HEK293T (cell line): Measurements from ENCODE around the gene NRG3.

Source experiments
- CTCF ChIA-PET: fragments of 350-600 bp; formaldehyde crosslinking; extraction: SDS; loops from one replicate; lab custom pipeline; 2021; ENCODE audit warnings: antibody characterized with exemption, inconsistent platforms; lab: Yijun Ruan, JAX
- POLR2A ChIA-PET: fragments of 350-600 bp; formaldehyde crosslinking; extraction: SDS; loops from one replicate; lab custom pipeline; 2020; ENCODE audit warnings: antibody characterized with exemption, inconsistent platforms; lab: Yijun Ruan, JAX
- DNase-seq: peaks from one replicate; pipeline ENCODE4 v3.0.0; 2012; ENCODE audit warnings: mixed read lengths; ENCODE audit errors: extremely low spot score
- ARNT ChIP-seq: fragments of 450-650 bp; IDR thresholded peaks from 2 replicates; pipeline ENCODE4 v1.6.1; 2017; ENCODE audit warnings: mild to moderate bottlenecking
- BHLHE40 ChIP-seq: fragments of 450-650 bp; IDR thresholded peaks from 2 replicates; pipeline ENCODE4 v1.6.1; 2016; ENCODE audit warnings: mild to moderate bottlenecking, moderate library complexity, borderline replicate concordance
- CTBP1 ChIP-seq: fragments of 450-650 bp; IDR thresholded peaks from 2 replicates; pipeline ENCODE4 v1.6.1; 2016; ENCODE audit warnings: borderline replicate concordance
- ELF4 ChIP-seq: fragments of 450-650 bp; IDR thresholded peaks from 2 replicates; pipeline ENCODE4 v1.6.1; 2017; ENCODE audit warnings: antibody characterized with exemption
- FOXA1 ChIP-seq: fragments of 450-650 bp; IDR thresholded peaks from 2 replicates; pipeline ENCODE4 v1.6.1; 2016; ENCODE audit warnings: mild to moderate bottlenecking
- FOXK2 ChIP-seq: fragments of 450-650 bp; IDR thresholded peaks from 2 replicates; pipeline ENCODE4 v1.6.1; 2016; ENCODE audit warnings: mild to moderate bottlenecking
- FOXM1 ChIP-seq: fragments of 450-650 bp; IDR thresholded peaks from 2 replicates; pipeline ENCODE4 v1.6.1; 2017; ENCODE audit warnings: mild to moderate bottlenecking, borderline replicate concordance
- HDGF ChIP-seq: fragments of 450-650 bp; IDR thresholded peaks from 2 replicates; pipeline ENCODE4 v1.6.1; 2017; ENCODE audit warnings: antibody characterized with exemption, borderline replicate concordance
- L3MBTL2 ChIP-seq: fragments of 450-650 bp; conservative IDR thresholded peaks from 2 replicates; pipeline ENCODE4 v1.6.1; 2016; ENCODE audit warnings: mild to moderate bottlenecking
- LEF1 ChIP-seq: fragments of 450-650 bp; IDR thresholded peaks from 2 replicates; pipeline ENCODE4 v1.6.1; 2017; ENCODE audit warnings: mild to moderate bottlenecking, borderline replicate concordance
- NFRKB ChIP-seq: fragments of 450-650 bp; IDR thresholded peaks from 2 replicates; pipeline ENCODE4 v1.6.1; 2016; ENCODE audit warnings: mild to moderate bottlenecking, moderate library complexity
- PKNOX1 ChIP-seq: fragments of 450-650 bp; IDR thresholded peaks from 2 replicates; pipeline ENCODE4 v1.6.1; 2016
- SP1 ChIP-seq: fragments of 450-650 bp; IDR thresholded peaks from 2 replicates; pipeline ENCODE4 v1.6.1; 2017
- SUZ12 ChIP-seq: fragments of 450-650 bp; IDR thresholded peaks from 2 replicates; pipeline ENCODE4 v1.6.1; 2016; ENCODE audit warnings: mild to moderate bottlenecking
- TARDBP ChIP-seq: fragments of 450-650 bp; IDR thresholded peaks from 2 replicates; pipeline ENCODE4 v1.6.1; 2016
- ZNF384 ChIP-seq: fragments of 450-650 bp; IDR thresholded peaks from 2 replicates; pipeline ENCODE4 v1.6.1; 2016

Gene NRG3

DNA sequence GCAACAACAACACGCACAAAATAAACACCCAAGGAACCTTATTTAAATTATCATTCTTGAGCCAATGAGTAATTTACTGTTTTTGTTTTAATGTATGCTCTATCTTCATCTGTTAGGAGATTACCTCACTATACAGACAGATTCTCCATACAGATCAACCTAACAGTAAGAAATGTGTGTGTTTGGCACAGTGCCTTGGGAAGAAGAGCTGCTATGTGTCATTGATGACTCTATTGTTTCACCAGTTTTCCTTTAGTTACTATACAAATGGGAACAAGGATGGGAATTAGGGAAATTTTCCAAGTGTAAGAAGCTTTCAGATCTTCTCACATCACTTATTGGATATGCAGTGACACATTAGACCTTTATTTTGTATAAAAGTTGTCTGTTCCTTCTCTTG, 640.3 kb downstream of the NRG3 start:
- TF ChIP-seq FOXK2 (no peak), CTBP1 (no peak), SP1 (no peak)
- DNase-seq: no peak
- POLR2A ChIA-PET: no interaction called here
- CTCF ChIA-PET: no interaction called here

GRCh38 chr10:82529062-82529461, 654.1 kb downstream of the NRG3 start:
- ChIA-PET POLR2A (no interaction called here), CTCF (no interaction called here)
- TF ChIP-seq FOXA1 (no peak), ZNF384 (no peak), BHLHE40 (no peak), HDGF (no peak), FOXK2 (no peak), SP1 (no peak), L3MBTL2 (no peak), FOXM1 (no peak)
- no peak for DNase-seq

- no peak for DNase-seq
- ChIA-PET CTCF (no interaction called here), POLR2A (no interaction called here)
- TF ChIP-seq SUZ12 (no peak), LEF1 (no peak), FOXK2 (no peak), TARDBP (no peak), FOXA1 (no peak), CTBP1 (no peak), BHLHE40 (no peak), ELF4 (no peak), PKNOX1 (no peak), ARNT (no peak), L3MBTL2 (no peak), ZNF384 (no peak), FOXM1 (no peak), NFRKB (no peak), SP1 (no peak), HDGF (no peak)
Observed at GRCh38 chr10:82535457-82535856, 660.5 kb downstream of the NRG3 start.

DNA sequence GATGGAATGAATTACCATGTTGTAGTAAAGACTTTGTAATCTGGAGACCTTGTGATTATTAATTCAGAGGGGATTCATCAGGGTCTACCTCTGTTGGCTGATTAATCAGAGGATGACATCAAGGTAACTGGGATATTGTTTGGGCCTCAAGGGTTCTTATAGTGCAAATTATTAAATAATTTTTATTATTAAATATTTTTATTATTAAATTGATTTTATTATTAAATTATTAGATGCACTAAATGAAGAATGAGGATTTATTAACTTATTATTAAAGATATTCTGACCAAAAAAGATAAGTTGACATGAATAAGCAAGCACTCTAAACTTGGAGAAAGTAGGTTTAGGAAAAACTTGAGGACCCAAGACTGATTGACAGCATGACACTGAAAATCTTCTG, 661.7 kb downstream of the NRG3 start:
- DNase-seq: no peak
- TF ChIP-seq TARDBP: no peak
- TF ChIP-seq BHLHE40: no peak
- TF ChIP-seq HDGF: no peak
- TF ChIP-seq ZNF384: no peak
- TF ChIP-seq FOXA1: no peak
- no peak for TF ChIP-seq CTBP1
- no peak for TF ChIP-seq ELF4
- TF ChIP-seq FOXK2: no peak
- no peak for TF ChIP-seq LEF1
- no peak for TF ChIP-seq SP1
- no peak for TF ChIP-seq NFRKB
- no peak for TF ChIP-seq ARNT
- no peak for TF ChIP-seq FOXM1
- no peak for TF ChIP-seq SUZ12
- TF ChIP-seq PKNOX1: no peak
- no peak for TF ChIP-seq L3MBTL2
- CTCF ChIA-PET: no interaction called here
- POLR2A ChIA-PET: no interaction called here

DNA sequence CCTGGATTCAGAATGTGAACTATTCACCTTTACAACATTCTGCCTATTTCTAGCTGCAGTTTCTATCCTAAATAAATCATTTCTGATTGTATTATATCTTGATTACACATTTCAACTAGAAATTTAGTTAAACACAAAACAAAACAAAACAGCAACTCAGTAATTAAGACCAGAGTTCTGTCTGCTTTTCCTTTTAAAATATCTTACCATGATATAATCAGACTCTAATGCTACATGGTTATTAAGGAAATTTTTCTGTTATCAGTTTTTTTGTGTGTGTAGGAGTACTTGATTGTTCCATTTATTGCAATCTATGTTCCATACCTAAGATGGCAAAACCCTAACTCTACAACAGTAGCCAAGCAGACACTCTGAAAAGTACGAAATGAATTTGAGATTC, 663.3 kb downstream of the NRG3 start:
- ChIA-PET CTCF (no interaction called here), POLR2A (no interaction called here)
- no peak for DNase-seq
- TF ChIP-seq TARDBP: no peak
- no peak for TF ChIP-seq FOXK2
- TF ChIP-seq FOXM1: no peak
- TF ChIP-seq SP1: no peak
- TF ChIP-seq LEF1: no peak
- TF ChIP-seq PKNOX1: no peak
- TF ChIP-seq L3MBTL2: no peak
- no peak for TF ChIP-seq ARNT
- no peak for TF ChIP-seq HDGF
- no peak for TF ChIP-seq SUZ12
- TF ChIP-seq BHLHE40: no peak
- TF ChIP-seq FOXA1: no peak
- TF ChIP-seq NFRKB: no peak
- no peak for TF ChIP-seq CTBP1
- no peak for TF ChIP-seq ELF4

- ChIA-PET POLR2A (no interaction called here), CTCF (no interaction called here)
- DNase-seq: no peak
- TF ChIP-seq SP1: no peak
Observed at GRCh38 chr10:82543631-82544030, 668.6 kb downstream of the NRG3 start.

- POLR2A ChIA-PET: no interaction called here
- TF ChIP-seq L3MBTL2 (no peak), HDGF (no peak), SP1 (no peak), BHLHE40 (no peak), NFRKB (no peak), ELF4 (no peak), FOXK2 (no peak), PKNOX1 (no peak), FOXM1 (no peak), SUZ12 (no peak), ZNF384 (no peak), FOXA1 (no peak), LEF1 (no peak), ARNT (no peak), TARDBP (no peak), CTBP1 (no peak)
- CTCF ChIA-PET: no interaction called here
- no peak for DNase-seq
Observed at GRCh38 chr10:82544377-82544776, 669.4 kb downstream of the NRG3 start.
